ENCODE measurements around the gene ZNF493. TPM values are rescaled to one million over a fixed set of nuclear protein-coding genes. Genes with fewer than 3 reads are reported as not detected.

Gene ZNF493
- total RNA-seq, 1 donor from 2014 or later = 9.7 TPM

- no peaks in the 10 kb centered on the region for H3K36me3 ChIP-seq (ENCODE audit: control insufficient read depth, insufficient read depth, low read length)
- H3K27me3 ChIP-seq (ENCODE audit: control insufficient read depth, insufficient read depth, low read length) = no peaks in the 10 kb centered on the region
- no peak for TF ChIP-seq CTCF (IDR thresholded peaks at IDR 0.05; ENCODE audit: insufficient read depth, low read length, poor library complexity, severe bottlenecking)
- peak overlapping the region; percentile 64 for H3K4me3 ChIP-seq (ENCODE audit: low read depth, low read length)
- DNase-seq (ENCODE audit: low read depth) = peak; percentile 38
Measured at GRCh38 chr19:21463449-21464105, 66.6 kb downstream of the ZNF493 start.

DNA sequence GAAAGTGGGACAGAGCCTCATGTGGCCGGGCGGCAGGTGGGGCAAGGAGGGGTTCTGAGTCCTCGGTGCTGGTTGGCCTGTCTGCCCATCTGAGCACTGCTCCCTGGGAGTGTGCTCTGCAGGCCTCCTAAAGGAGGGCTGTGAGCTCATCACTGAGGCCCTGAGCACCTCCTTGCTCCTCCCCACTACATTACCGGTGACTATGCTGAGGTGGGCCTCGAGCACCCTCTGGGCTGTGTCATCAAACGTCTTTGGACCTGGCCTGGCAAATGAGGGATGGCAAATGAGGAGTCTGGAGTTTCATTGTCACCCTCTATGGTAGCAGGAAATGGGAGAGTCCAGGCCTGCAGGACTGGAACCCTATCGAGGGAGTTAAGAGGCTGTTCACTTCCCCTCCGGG, 69.7 kb downstream of the ZNF493 start:
- H3K36me3 ChIP-seq (ENCODE audit: control insufficient read depth, insufficient read depth, low read length) = no peaks in the 10 kb centered on the region
- no peak for TF ChIP-seq CTCF (IDR thresholded peaks at IDR 0.05; ENCODE audit: insufficient read depth, low read length, poor library complexity, severe bottlenecking)
- no peaks in the 10 kb centered on the region for H3K27me3 ChIP-seq (ENCODE audit: control insufficient read depth, insufficient read depth, low read length)
- no peak for DNase-seq (ENCODE audit: low read depth)
- no peak overlapping the region for H3K4me3 ChIP-seq (ENCODE audit: low read depth, low read length)

DNA sequence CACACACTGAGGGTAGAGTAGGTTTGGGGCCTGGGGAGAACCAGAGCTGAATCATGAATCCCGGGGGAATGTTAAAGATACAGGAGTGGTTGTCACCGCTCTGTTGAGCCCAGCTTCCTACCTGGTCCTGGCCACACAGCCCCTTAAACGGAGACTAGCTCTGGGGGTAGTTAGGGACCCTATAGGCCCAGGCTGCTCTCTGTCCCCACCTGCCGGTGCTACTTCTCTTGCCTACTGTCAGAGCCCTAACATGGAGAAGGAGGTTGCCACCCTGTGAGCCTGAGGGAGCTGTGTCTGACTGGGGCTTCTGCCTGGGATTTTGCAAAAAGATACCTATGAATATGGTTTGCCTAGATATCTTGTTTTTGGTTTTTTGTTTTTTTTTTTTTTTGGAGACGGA, 71.9 kb downstream of the ZNF493 start:
- DNase-seq (ENCODE audit: low read depth) = no peak
- no peak for TF ChIP-seq CTCF (IDR thresholded peaks at IDR 0.05; ENCODE audit: insufficient read depth, low read length, poor library complexity, severe bottlenecking)
- H3K27me3 ChIP-seq (ENCODE audit: control insufficient read depth, insufficient read depth, low read length) = no peaks in the 10 kb centered on the region
- no peaks in the 10 kb centered on the region for H3K36me3 ChIP-seq (ENCODE audit: control insufficient read depth, insufficient read depth, low read length)
- no peak overlapping the region for H3K4me3 ChIP-seq (ENCODE audit: low read depth, low read length)

DNA sequence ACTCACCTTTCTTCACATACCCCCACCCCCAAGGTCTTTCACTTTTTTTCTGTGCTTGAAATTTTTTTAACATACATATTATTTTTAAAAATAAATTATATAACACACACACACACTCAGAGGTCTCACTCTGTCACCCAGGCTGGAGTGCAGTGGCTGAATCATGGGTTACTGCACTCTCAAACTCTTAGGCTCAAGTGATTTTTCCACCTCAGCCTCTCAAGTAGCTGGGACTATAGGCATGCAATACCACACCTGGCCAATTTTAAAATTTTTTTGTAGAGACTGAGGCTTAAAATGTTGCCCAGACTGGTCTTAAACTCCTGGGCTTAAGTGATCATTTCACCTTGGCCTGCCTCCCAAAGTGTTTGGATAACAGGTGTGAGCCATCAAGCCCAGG, 75.6 kb downstream of the ZNF493 start:
- DNase-seq (ENCODE audit: low read depth) = no peak
- Histone ChIP-seq H3K4me3 (ENCODE audit: low read depth, low read length) (no peak overlapping the region), H3K36me3 (ENCODE audit: control insufficient read depth, insufficient read depth, low read length) (no peaks in the 10 kb centered on the region), H3K27me3 (ENCODE audit: control insufficient read depth, insufficient read depth, low read length) (no peaks in the 10 kb centered on the region)
- TF ChIP-seq CTCF (IDR thresholded peaks at IDR 0.05; ENCODE audit: insufficient read depth, low read length, poor library complexity, severe bottlenecking) = no peak

- Histone ChIP-seq H3K36me3 (ENCODE audit: control insufficient read depth, insufficient read depth, low read length) (no peaks in the 10 kb centered on the region), H3K27me3 (ENCODE audit: control insufficient read depth, insufficient read depth, low read length) (no peaks in the 10 kb centered on the region), H3K4me3 (ENCODE audit: low read depth, low read length) (peak overlapping the region; percentile 53)
- peak; percentile 4 for DNase-seq (ENCODE audit: low read depth)
- TF ChIP-seq CTCF (IDR thresholded peaks at IDR 0.05; ENCODE audit: insufficient read depth, low read length, poor library complexity, severe bottlenecking) = peak; percentile 5
Measured at GRCh38 chr19:21474671-21475181, 77.8 kb downstream of the ZNF493 start.

Other genes starting within 250 kb of the ZNF493 start
- 5.7 and 8.1 TPM in 2 replicates for gene ZNF708, start 67.7 kb upstream of the ZNF493 start, total RNA-seq
- 6.3 and 7.5 TPM in 2 replicates for gene ZNF738, start 38.1 kb upstream of the ZNF493 start, total RNA-seq
- 6.3 and 9.2 TPM in 2 replicates for gene ZNF429, start 108.5 kb downstream of the ZNF493 start, total RNA-seq

All from kidney epithelial cell (primary cell).